Activated effector memory CD4-positive, alpha-beta T cell treated with Interleukin-2 at 50 U/mL for 16 hours (primary cell): ENCODE results near the gene STUM.
"Not testable (repeated sequence)": the region's sequence is repeated elsewhere in the genome, so short reads cannot be mapped to it uniquely, and the experiment has no call there.

Experiments
- DNase-seq: peaks from one replicate; pipeline ENCODE4 v3.0.0-alpha.2; 2020

Gene STUM, protein sequence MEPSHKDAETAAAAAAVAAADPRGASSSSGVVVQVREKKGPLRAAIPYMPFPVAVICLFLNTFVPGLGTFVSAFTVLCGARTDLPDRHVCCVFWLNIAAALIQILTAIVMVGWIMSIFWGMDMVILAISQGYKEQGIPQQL

DNA sequence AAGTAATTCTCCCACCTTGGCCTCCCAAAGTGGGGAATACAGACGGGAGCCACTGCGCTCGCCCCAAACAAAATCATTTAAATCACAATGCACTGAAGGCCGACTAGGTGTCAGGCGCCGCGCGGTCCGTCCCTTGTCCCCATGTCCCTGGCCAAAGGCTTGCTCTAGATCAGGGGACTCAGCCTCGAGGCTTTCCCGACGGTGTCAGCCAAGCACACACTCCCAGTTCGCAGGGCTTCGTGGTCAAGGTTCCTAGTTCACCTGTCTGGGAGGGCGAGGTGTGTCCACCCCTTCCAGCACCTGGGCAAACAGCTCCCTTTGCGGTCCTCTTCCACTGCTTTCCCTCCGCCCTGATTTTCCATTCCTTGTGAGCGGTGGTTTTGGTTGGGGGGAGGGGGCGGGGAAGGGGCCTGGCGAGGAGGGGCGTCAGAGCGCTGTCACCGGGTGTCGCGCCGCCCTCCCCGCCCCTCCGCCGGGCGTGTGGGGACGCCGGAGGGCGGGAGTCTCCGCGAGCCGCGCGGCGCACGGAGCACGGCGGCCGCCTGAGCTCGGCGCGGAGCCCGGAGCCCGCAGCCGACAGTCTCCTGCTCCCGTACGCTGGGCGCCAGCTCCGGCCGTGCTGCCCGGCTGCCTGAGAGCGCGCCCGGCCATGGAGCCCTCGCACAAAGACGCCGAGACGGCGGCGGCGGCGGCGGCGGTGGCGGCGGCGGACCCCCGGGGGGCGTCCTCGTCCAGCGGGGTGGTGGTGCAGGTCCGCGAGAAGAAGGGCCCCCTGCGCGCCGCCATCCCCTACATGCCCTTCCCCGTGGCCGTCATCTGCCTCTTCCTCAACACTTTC is at the start of gene STUM:
Gene STUM (plus strand): TSS at position 509 of the 838 bp plus-strand sequence. CDS start 141 bp downstream, at position 650.
- DNase-seq: no peak

DNA sequence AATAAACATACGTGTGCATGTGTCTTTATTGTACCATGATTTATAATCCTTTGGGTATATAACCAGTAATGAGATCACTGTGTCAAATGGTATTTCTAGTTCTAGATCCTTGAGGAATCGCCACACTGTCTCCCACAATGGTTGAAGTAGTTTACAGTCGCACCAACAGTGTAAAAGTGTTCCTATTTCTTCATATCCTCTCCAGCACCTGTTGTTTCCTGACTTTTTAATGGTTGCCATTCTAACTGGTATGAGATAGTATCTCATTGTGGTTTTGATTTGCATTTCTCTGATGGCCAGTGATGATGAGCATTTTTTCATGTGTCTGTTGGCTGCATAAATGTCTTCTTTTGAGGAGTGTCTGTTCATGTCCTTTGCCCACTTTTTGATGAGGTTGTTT is 48.9 kb upstream of the STUM start:
- DNase-seq: not testable (repeated sequence)

DNA sequence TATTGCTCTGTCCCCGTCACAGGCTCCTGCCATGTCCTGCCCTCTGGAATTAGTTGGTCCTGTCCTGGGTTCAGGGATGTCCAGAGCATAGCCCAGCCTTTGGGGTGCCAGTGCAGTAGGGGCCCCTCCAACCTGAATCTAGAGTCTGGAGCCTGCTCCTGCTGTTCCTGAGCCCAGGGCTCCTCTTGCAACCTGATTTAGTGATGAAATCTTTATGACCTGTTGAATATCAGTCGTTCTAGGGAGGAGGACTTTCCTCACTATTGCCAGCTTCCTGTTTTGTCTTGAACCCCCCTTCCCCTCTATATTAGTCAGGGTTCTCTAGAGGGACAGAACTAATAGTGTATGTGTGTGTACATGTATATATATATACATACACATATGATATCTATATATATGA is 42.5 kb upstream of the STUM start:
- DNase-seq: no peak

DNA sequence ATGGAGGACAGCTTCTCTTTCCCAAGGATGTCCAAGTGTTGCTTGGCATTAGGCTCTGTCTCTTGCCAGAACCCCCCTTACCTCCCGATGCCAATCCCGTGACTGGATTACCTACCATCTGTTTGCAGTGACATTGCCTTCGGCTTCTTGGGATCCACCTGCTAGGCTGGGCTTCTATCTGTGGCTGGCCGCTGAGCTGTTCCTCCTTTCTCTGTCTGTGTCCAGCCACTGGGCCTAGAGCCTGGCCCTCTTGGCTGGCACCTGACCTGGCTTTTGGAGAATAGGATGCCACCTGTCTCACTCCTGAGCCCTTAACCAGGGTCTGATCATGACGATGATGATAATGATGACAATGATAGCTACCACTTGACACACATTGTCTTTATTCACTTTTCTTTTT is 41.6 kb upstream of the STUM start:
- no peak for DNase-seq

DNA sequence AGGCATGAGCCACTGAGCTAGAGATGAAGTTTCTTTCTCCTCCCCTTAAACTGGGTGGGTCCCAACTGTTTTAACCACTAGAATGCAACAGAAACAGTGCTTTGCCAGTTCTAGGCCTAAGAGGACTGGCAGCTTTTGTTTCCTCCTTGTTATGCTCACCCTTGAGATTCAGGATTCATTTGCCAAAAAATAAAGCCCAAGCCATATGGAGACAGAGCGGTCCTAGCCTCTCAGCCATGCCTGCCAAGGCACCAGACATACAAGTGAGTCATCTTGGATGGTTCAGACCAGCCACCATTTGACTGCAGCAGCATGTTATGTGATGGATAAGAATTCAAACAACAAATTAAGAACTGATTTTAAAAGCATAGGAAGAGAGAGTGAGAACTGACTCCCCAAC is 38.1 kb upstream of the STUM start:
- DNase-seq: no peak

DNA sequence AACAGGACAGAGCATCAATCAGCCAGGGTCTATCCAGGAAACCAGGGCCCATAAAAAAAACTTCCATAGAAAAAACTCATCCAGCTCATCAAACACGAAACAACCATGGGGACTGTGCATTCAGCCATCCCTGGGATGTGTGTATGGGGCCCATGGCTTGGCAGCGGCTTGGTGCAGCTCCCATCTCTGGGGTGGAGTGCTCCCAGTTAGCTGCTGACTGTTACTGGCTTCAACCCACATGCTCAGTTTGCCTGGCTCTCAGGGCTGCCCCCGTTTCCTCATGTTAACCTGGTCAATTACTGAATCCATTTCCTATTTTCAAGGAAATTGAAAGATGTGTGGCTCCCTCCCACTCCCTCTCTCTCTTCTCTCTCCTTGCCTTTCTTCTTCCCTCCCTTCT is 37.3 kb upstream of the STUM start:
- DNase-seq: no peak

DNA sequence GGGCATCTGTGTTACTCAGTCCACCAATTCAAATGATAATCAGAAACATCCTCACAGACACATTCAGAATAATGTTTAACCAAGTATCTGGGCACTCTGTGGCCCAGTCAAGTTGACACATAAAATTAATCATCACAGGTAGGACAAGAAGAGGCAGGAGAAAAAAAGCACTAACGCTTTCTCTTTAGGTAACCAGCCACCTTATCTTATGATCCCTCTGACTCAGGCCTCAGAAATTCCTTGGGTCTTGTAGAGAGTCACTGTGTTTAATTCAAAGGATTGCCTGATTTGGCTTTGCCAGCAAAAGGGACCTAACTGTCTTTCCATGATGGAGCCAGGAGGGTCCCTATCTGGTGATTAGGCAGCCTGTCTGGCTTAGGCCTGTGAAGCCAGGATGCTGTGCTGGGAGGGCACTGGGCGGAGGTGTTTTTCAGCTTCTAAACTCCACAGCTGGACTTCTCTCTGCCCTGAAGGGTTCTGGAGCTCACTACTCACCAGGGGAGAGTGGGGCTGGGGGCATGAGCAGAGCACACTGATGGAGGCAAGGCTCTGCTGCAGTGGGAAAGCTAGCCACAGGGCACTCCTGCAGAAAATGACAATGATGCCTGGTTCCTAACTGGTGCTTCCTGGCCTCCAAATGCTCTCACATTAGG is 36.4 kb upstream of the STUM start:
- no peak for DNase-seq

DNA sequence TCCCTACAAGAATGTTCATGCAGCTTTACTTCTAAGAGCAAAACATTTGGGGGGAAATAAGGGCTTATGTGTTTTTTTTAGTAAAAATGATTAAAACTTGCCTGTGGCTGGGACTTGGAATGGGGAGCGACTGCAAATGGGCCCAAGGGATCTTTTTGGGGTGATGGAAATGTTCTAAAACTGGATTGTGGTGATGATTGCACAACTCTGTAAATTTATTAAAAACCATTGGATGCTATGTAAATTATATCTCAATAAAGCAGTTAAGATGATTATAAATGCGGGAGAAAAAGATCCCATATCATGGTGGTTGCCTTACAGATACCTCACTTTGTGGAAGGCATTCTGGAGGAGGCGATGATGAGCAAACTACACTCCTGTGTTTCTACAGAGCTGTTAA is 30.2 kb upstream of the STUM start:
- DNase-seq: no peak

DNA sequence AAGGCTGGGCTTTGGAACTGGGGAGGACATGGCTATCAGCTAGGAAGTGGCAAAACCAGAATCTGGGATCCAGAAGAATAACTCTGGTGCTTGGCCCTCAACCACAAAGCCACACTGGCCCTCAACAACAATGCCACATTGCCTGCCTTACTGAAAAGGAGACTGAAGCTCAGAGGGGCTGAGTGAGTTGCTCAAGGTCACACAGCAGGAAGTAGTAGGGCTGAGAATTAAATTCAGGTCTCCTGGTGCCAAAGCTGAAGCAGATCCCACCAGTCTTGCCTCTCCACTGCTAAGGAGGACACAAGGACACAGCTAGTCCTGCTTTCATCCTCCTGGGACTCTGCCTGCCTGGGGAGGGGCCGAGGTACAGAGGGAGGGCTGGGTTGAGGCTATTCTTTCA is 29.4 kb upstream of the STUM start:
- DNase-seq: no peak

DNA sequence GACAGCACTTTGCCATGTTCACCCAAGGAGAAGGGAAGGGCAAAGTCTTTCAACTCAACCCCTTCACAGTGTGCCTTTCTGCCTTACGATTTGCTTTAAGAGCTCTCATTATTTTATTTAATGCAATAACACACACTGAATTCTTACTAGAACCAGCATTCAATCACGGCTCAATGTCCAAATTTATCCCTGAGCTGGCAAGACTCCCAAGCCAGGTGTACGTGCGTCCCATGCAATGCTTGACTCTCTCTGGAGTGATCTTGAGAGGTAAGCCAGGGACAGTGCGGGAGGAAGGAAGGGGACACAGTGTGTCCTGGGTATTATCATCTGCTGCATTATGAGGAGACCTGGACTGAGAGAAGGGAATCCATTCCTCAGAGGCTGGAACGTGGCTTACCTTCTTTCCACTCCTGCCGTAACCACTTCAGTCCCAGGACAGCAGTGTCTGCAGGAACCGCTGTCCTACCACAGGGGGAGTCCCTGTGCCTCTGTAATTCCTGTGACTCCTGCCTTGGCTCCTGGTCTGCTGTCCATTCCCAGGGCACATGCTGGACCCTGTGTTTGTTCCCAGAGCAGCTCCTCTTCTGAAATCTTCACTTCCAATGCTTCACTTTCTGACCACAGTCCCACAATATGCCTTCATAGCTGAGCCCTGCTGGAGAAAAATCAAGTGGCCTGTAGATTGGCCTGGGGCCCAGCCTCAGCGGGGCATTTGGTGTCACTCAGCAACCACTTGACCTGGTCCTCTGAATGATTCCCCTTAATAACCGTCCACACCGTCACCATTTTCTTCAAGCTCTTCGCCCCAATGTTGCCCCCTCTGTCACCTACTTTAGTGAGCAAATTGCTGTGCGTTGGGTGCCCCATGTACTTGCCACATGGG is 28.6 kb upstream of the STUM start:
- no peak for DNase-seq

DNA sequence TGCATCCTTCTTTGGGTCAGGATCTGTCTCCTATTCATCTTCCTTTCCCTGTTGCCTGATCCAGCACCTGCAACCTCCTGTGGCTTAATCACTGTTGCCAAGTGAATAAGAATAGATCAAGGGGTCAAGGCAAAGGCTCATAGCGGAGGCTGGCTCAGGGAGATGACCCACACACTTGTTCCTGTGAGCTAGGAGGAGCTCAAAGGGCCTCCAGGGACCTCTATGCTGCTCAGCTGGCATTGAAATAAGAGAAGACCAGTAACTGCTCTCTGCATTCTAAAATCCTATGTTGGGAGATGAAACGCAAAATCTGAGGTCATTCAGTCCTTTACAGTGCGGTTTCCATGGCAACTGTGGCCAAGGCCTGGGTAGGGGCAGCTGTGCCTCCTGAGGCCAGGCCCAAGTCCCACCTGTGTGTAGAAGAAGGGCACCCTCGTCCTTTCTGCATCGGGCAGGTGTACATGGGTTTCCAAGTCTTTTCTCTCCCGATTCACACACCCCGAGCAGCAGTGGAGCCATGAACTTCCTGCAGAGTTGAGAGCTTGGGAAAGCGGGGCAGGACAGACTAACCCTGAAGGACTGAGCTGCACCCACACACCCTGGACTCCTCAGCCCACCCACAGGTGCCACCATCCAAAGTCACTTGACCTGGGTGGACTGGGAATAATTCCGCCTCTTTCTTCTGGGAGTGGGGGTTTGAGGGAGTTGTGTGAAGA is 27.8 kb upstream of the STUM start:
- no peak for DNase-seq

DNA sequence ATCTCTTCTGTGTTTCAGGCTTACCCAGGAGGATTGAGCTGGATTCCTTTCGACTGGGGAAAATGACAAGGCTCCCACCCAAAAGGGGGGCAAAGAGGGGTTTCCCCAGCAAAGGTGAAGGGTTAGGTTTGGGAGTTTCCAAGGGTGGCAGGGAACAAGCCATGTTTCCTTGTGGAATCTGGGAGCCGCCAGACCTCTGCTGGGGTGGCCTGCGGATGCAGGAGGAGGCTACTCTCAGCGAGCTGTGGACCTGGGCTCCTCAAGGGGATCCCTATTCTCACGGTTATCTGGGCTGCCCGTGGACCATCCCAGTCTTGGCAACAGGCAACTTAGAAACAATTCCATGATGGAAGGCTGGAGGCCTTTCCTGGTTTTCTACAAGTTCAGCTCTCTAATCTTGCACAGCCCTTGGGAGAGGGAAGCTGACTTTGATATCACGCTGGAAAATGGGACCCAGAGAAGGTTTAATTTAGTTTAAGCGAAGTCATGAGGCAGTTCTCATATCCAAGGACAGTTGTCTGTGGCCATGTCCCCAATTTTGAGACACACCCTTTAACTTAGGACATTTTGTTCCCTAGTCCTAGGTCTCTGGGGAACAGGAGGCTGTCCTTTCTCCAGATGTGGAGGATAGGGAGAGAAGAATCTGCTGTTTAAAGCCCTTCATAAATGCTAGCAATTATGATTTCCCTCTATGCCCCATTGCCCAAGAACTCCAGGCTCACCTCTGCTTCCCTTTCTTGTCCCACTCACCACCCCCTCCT is 24.7 kb upstream of the STUM start:
- DNase-seq: no peak

DNA sequence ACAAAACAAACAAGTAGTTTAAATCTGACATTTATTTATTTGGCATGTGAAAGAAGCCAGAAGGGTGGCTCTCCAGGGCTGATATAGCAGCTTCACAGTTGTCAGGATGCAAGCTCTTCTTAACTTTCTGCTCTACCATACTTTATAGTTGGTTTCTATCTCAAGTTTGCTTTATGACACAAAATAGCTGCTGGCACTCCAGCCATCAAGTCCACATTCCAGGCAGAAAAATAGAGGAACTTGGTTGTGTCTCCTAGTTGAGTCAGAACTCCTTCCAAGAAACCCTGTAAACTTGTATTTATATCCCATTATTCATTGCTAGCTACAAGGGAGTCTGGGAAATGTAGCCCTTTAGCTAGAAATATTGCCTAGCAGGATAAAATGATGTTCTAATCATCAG is 24.0 kb upstream of the STUM start:
- no peak for DNase-seq

DNA sequence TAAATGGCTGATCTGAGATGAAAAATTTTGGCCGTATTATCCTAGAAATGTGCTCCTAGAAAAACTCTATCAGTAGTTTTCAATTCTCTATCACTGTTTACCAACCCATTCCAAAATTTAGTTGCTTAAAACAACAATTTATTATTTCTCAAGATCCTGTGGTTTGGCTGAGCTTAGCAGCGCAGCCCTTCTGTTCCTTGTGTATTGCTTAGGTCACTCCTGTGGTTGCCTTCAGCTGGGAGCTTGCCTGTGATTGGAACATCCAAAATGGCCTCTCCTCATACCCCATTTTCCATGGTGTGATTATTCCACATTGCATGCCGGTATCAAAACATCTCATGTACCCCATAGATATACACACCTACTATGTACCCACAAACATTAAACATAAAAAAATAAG is 22.8 kb upstream of the STUM start:
- DNase-seq: no peak

DNA sequence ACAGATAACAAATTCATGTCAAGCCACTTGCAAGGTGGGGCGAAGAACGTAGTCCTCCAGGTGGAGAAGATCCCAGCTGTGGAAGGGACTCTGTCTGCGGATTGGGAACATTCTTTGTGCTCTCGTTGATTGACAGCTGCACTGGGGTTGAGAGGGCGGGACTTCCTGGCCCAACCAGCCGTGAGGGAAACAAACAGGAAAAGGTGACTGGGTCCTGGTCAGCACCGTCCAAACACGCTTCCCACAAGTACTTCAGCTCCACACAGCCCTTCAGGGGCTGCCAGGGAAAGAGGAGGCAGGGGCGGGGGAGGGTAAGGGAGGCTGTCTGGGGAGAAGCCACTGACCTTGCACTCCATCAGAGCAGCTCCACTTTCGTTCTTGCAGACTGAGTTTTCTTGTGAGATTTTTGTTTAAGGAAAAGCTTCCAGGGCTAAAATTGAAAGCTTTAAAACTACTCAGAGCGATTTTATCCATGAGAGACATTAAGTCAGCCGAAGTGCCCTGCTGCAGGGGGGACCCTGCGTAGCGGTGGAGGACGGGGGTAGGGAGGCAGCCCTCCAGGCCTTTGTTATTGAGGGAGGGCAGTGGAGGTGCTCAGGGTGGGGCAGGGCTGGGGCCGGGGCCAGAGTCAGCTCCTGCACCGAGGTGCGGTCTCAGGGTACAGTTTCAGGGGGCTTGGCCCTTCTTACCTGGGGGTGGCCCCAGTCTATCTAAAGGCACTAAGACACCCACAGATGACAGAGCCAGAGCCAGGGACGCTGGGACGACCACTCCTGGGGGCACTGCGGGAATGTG is 21.6 kb upstream of the STUM start:
- DNase-seq: no peak

DNA sequence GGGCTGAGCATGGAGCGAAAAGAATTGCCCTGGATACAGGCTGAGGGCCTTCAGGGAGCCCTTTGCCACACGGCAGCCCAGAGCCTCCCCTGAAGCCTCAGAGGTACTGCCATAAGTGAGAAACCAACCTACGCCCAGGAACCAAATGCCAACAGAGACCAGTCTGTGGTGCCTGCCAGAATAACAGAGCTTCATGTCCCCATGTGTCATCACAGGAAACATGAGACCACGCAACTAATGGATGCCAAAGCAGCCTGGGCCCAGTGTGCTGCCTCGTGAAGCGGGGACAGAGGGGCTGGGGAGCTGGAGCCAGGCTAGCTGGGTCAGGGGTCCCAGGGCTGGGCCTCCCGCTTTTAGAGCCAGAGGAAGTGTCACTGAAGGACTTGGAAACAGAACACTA is 18.7 kb upstream of the STUM start:
- no peak for DNase-seq

DNA sequence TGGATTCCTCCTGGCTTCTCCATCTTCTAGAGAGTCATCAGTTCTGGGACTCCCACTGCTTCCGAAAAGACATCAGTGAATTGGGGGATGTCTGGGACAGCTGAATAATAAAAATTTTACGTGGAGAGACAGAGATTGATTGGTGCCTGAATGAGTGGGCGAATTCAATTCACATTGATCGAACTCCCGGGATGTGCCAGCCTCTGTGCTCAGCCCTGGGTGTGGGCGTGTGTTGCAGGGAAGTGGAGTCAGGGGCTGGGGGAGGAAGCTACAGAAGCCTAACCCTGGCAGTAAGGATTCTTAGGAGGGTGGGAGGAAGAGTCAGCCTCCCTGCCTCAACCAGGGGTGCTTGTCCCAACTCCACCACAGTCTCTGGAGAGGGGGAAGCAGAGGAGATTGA is 18.0 kb upstream of the STUM start:
- DNase-seq: no peak

DNA sequence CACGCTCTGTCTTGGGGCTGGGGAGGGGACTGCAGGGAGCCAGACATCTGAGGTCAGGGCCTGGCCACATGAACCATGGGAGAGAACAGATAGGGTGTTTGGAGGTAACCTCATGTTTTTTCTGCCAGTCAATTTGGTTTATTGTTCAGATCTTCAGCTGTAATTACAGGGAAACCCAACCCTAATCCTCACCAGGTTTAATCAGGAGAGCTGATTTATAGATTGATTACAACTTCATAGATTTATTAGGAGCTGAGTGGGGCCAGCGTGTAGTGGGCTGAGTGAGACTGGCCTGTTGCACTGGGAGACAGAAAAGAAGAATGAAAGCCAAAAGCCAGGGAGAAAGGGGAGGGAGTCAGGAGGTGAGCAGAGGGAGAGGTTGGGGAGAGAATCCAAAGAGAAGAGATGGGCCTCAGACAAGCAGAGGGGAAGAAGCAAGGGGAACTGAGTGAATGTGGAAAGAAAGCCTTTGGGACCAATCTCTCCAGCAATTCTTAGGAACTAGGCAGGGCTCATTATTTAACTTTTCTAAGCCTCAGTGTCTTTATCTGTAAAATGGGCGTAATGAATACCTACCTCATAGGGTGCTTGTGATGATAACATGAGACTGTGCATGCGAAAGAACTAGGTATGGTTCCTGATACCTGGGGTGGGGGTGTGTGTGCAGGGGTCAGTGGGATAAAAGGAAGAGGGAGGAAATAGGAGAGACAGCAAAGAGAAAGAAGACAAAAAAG is 17.0 kb upstream of the STUM start:
- no peak for DNase-seq

DNA sequence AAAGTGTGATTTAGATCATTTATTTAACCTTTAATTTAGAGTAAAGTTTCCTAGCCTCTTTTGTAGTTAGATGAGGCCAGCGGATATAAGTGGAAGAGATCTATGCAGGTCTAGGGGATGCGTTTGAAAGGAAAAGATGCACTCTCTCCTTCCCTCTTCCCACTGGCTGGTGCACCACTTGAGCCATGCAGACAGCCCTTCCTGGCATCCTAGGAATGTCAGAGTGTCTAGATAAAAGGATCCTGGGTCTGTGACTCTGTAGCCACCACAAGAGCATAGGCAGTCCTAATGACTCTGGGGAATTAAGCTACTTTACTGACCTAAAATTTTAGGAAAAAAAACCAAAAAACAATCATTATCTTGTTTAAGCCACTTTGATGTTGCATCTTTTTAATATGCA is 16.0 kb upstream of the STUM start:
- no peak for DNase-seq

DNA sequence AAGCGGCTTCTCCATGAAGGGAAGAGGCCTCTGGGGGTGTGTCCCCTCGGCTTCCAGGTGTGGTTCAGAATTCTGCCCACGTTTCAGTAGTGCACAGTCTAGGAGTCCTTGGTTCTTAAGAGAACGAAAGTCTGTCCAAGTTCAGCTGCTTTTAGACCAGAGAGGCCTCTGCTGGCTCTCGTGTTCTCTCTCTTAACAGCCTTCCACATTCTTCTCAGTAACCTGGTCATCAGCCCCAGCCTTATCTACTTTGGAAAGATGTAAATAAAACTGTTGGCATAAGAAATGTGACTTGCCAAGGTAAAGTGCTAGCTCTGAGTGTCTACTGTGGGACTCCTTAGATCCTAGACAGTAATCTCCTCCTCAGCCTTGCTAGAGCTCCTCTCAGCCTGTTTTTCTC is 15.3 kb upstream of the STUM start:
- DNase-seq: no peak
